Sigmoid colon (tissue), 7 donors: ENCODE measurements around the gene STXBP3. TPM values are rescaled to one million over a fixed set of nuclear protein-coding genes. Genes with fewer than 3 reads are reported as not detected.

Source experiments
- DNase-seq: peaks from one replicate; pipeline ENCODE4 v3.0.0-alpha.2; 2019
- H3K27ac ChIP-seq, 4 donors: fragments of 200-600 bp; sonication (generic); one replicate each; pipeline ENCODE4 v1.5.1; 2016 to 2019; ENCODE audit warnings: mild to moderate bottlenecking in 1 of 4
- H3K27me3 ChIP-seq, 3 donors: fragments of 200-600 bp; sonication (generic); one replicate each; pipeline ENCODE4 v1.5.1; 2019; ENCODE audit warnings: mild to moderate bottlenecking in 1 of 3
- H3K36me3 ChIP-seq, 4 donors: fragments of 200-600 bp; sonication (generic); one replicate each; pipeline ENCODE4 v1.5.1; 2016 to 2019
- H3K4me1 ChIP-seq, 4 donors: fragments of 200-600 bp; sonication (generic); one replicate each; pipeline ENCODE4 v1.5.1; 2017 to 2019
- H3K4me3 ChIP-seq, 4 donors: fragments of 200-600 bp; sonication (generic); one replicate each; pipeline ENCODE4 v1.5.1; 2017 to 2019; ENCODE audit warnings: mild to moderate bottlenecking in 2 of 4, moderate library complexity in 1 of 4
- H3K9me3 ChIP-seq, 4 donors: fragments of 200-600 bp in 3 of 4; sonication (generic) in 3 of 4; one replicate each; pipeline versions ENCODE4 v1.5.1 to v1.6.1; 2013 to 2019
- EP300 ChIP-seq, 4 donors: sonication (generic); formaldehyde crosslinking; IDR thresholded peaks; one replicate each; pipeline ENCODE4 v1.6.1; 2017; ENCODE audit warnings: antibody characterized with exemption in 4 of 4
- POLR2A ChIP-seq, 2 donors: fragments of 450-650 bp; IDR thresholded peaks; one replicate each; pipeline ENCODE4 v1.6.1; 2016; ENCODE audit warnings: antibody characterized with exemption in 2 of 2, mild to moderate bottlenecking in 2 of 2, moderate library complexity in 2 of 2
- POLR2AphosphoS5 ChIP-seq, 4 donors: sonication (generic); formaldehyde crosslinking; IDR thresholded peaks; one replicate each; pipeline ENCODE4 v1.6.1; 2017; ENCODE audit warnings: antibody characterized with exemption in 4 of 4
- WGBS, 2 donors: extraction: QIAGEN DNeasy Blood & Tissue Kit; methylation state at CpG; one replicate each; pipeline ENCODE4 v1.1.7; 2013; 5-methylcytosine and 5-hydroxymethylcytosine counted together
- intact Hi-C: fragments of 100-400 bp; cut with DNase I; formaldehyde crosslinking; loops from one replicate; pipeline ENCODE4 v1.15.1; 2023
- polyA plus RNA-seq, 3 donors: library from polyadenylated mRNA; stranded (reverse); fragments of 200-250 nt; gene quantifications; one replicate each; pipeline ENCODE4 v1.2.3, GENCODE V29; 2013
- total RNA-seq, 4 donors: library from RNA; depleted of rRNA; stranded (reverse); fragments of >200 nt; gene quantifications; one replicate each; pipeline ENCODE4 v1.1.0, GENCODE V29; 2016
- TF ChIP-seq, protein P1 (sequence below), 4 experiments: fragments of 450-650 bp in 3 of 4; fragments of 200-600 bp in 1 of 4; IDR thresholded peaks; one replicate each; pipeline ENCODE4 v1.5.1; 2016 to 2019; ENCODE audit warnings: antibody characterized with exemption in 4 of 4, mild to moderate bottlenecking in 3 of 4, moderate library complexity in 2 of 4
- donor health status: healthy with polysubstance abuse.
- donor health status: Bipolar disorder and iron deficiency.
- donor health status: healthy.

The STXBP3 gene
- total and polyA plus RNA-seq, 7 donors, result 30.3 to 105 (median 60.1) TPM

DNA sequence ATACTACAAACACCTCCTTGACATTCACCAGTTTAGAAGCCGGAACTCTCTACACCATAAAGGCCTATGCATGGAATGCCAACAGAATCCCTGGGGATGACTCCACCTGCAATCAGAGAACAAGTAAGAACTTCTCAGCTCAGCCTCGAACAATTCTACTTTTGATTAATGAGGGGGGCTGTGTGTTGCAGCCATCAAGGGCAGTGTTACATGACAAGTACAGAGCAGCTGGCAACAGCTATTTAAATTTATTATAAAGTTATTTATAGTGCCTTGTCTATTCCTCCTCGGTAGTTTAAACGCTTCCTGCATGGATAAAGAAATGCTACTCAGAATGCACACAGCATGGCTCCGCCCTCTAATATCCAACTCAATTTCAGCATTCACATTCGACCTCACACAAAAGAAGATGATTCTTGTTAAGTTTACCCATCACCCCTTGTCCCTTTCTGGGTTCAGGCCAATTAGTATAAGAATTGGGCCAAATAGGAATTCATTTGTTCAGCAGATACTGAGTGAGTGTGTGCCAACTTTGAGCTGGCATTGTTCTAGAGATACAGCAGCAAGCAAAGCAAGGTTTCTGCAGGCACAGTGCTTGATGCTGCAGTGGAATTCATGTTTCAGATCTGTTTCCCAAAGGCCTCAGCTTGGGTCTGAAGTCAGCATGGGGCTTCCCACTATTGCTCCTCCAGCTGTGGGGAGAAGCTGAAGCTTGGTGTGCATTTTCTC lies 27.4 kb upstream of the STXBP3 start:
- H3K4me3 ChIP-seq, result no peak overlapping the region
- no peak for DNase-seq
- intact Hi-C loops, result no loop called here
- H3K4me1 ChIP-seq, result peaks cover 0 to 7% (median 0%) of the 10 kb centered on the region in 4 donors
- TF ChIP-seq EP300 (IDR thresholded peaks at IDR 0.05), result no peak
- TF ChIP-seq POLR2A (IDR thresholded peaks at IDR 0.05), result no peak
- TF ChIP-seq POLR2AphosphoS5 (IDR thresholded peaks at IDR 0.05), result no peak
- TF ChIP-seq, protein P1, sequence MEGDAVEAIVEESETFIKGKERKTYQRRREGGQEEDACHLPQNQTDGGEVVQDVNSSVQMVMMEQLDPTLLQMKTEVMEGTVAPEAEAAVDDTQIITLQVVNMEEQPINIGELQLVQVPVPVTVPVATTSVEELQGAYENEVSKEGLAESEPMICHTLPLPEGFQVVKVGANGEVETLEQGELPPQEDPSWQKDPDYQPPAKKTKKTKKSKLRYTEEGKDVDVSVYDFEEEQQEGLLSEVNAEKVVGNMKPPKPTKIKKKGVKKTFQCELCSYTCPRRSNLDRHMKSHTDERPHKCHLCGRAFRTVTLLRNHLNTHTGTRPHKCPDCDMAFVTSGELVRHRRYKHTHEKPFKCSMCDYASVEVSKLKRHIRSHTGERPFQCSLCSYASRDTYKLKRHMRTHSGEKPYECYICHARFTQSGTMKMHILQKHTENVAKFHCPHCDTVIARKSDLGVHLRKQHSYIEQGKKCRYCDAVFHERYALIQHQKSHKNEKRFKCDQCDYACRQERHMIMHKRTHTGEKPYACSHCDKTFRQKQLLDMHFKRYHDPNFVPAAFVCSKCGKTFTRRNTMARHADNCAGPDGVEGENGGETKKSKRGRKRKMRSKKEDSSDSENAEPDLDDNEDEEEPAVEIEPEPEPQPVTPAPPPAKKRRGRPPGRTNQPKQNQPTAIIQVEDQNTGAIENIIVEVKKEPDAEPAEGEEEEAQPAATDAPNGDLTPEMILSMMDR (IDR thresholded peaks at IDR 0.05), result no peak
- H3K36me3 ChIP-seq, result no peaks in the 10 kb centered on the region
- H3K27me3 ChIP-seq, result no peaks in the 10 kb centered on the region
- no peaks in the 10 kb centered on the region for H3K9me3 ChIP-seq
- WGBS, 2 donors, result 66 to 76% methylated on average over 6 of the region's 6 CpGs
- no peak overlapping the region for H3K27ac ChIP-seq

DNA sequence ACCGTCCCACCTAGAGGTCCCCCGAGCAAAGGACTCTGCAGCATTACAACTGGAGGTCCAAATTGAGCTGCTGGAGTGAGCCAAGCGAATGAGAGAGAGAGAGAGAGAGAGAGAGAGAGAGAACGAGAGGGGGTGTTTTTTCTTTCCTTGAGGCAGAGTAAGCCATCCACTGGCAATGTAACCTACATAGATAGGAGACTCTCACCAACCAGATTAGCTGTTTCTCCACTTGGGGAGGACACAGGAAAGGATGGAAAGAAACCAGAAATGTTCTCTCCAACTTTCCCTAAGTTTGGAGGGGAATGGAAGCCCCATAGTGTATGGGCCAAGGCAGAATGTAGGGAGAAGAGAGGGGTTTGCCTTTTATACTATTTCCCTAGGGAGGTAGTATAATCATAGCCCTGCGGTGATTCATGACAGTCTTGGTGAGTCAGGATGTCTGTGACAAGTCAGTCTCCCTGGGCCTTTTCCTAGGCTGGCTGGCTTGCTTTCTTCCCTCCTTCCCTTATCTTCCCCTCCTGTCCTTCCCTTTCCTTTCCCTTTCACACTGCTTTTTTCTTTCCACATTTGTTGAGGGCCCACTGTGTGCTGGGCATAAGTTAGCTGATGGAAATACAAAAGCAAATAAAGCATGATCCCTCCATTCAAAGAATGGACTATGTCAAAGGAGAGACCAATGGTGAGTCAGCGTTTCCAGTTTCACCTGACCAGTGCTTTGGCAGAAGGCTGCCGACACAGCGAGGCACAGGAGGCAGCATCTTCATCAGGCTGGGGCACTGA lies 26.6 kb upstream of the STXBP3 start:
- Histone ChIP-seq H3K4me3 (no peak overlapping the region), H3K27me3 (no peaks in the 10 kb centered on the region), H3K9me3 (no peaks in the 10 kb centered on the region), H3K27ac (no peak overlapping the region), H3K4me1 (peaks cover 0 to 7% (median 0%) of the 10 kb centered on the region in 4 donors), H3K36me3 (no peaks in the 10 kb centered on the region)
- no peak for DNase-seq
- intact Hi-C loops, result no loop called here
- WGBS, 2 donors, result 87 to 90% methylated on average over 8 of the region's 8 CpGs
- TF ChIP-seq POLR2A (IDR thresholded peaks at IDR 0.05) (no peak), POLR2AphosphoS5 (IDR thresholded peaks at IDR 0.05) (no peak), EP300 (IDR thresholded peaks at IDR 0.05) (no peak)
- TF ChIP-seq, protein P1 (IDR thresholded peaks at IDR 0.05), result no peak

DNA sequence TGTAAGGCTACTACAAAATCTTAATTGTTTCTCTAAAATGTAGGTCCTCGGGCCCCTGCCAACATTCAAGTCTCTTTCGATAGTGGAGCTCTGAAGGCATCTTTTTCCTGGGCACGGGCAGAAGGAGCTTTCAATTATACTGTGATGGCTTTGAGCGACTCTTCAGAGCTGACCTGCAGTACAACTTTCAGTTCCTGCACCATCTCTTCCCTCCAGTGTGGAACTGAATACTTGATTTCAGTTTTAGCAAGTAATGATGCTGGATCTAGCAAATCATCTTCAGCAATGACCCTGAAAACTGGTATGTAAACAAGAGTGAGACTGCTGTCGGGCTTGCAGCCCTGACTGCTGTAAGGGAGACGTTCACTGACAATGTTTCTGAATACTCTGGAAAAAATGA lies 24.2 kb upstream of the STXBP3 start:
- WGBS, 2 donors, result 69 to 72% methylated on average over 6 of the region's 6 CpGs
- Histone ChIP-seq H3K9me3 (no peaks in the 10 kb centered on the region), H3K4me1 (peaks cover 0 to 7% (median 0%) of the 10 kb centered on the region in 4 donors), H3K36me3 (no peaks in the 10 kb centered on the region), H3K27ac (peak overlapping the region in 1 of 4 donors; percentile 6), H3K4me3 (no peak overlapping the region), H3K27me3 (no peaks in the 10 kb centered on the region)
- intact Hi-C loops, result no loop called here
- DNase-seq, result no peak
- TF ChIP-seq POLR2A (IDR thresholded peaks at IDR 0.05), result no peak
- TF ChIP-seq, protein P1 (IDR thresholded peaks at IDR 0.05), result no peak
- TF ChIP-seq POLR2AphosphoS5 (IDR thresholded peaks at IDR 0.05), result no peak
- TF ChIP-seq EP300 (IDR thresholded peaks at IDR 0.05), result no peak

DNA sequence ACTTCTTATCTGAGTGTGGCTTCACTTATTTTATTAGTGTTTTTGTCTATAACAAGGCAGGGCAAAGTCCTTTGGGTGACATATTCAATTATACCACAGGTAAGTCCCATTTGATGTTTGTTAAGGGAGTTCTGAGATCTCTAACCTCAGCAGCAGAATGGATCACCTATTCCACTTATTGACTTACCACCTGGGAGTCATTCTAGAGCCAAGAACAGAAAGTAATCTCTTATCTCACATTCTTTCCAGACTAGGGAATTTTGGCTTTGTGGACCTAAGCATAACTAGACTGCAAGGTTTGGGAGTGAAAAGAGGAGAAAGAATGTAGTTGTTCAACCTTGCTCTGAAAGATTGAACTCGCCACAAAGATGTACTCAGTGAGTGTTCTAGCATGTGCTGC lies 20.6 kb upstream of the STXBP3 start:
- WGBS, 2 donors, result 38 to 71% methylated on average over 1 of the region's 1 CpG
- intact Hi-C loops, result no loop called here
- H3K4me3 ChIP-seq, result no peak overlapping the region
- no peaks in the 10 kb centered on the region for H3K27me3 ChIP-seq
- no peaks in the 10 kb centered on the region for H3K36me3 ChIP-seq
- peaks cover 0 to 7% (median 0%) of the 10 kb centered on the region in 4 donors for H3K4me1 ChIP-seq
- no peaks in the 10 kb centered on the region for H3K9me3 ChIP-seq
- DNase-seq, result no peak
- no peak overlapping the region for H3K27ac ChIP-seq
- TF ChIP-seq POLR2A (IDR thresholded peaks at IDR 0.05) (no peak), POLR2AphosphoS5 (IDR thresholded peaks at IDR 0.05) (no peak), EP300 (IDR thresholded peaks at IDR 0.05) (no peak)
- TF ChIP-seq, protein P1 (IDR thresholded peaks at IDR 0.05), result no peak
